ENCODE results near the gene LTK. TPM values are rescaled to one million over a fixed set of nuclear protein-coding genes. Genes with fewer than 3 reads are reported as not detected.

LTK gene
- total RNA-seq, 4 donors from 2014 or later = 13.8 to 39.0 (median 26.3) TPM; not detected in 1

DNA sequence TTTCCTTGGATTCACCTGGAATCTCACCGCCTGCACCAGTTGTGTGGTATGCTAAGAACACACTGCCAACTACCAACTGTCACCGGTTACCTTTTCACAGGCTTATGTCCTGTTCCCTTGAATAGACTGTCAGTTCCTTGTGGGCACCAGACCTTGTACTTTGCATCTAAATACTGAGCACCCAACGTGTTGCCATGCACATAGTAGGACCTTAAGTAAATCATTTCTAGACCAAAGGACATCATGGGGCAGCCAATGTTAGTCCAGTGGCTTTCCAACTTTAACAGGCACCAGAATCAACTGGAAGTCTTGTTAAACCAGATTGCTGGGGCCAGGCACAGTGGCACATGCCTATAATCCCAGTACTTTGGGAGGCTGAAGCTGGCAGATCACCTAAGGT, 31.6 kb upstream of the LTK start:
- DNase-seq = no peak
- peak overlapping the region in 1 of 4 donors; percentile 69 for H3K27ac ChIP-seq
- H3K4me3 ChIP-seq = no peak overlapping the region
- peaks cover 0 to 20% (median 5%) of the 10 kb centered on the region in 4 donors for H3K4me1 ChIP-seq
- no peaks in the 10 kb centered on the region for H3K36me3 ChIP-seq
- H3K9me3 ChIP-seq = no peaks in the 10 kb centered on the region
- TF ChIP-seq, protein P1, sequence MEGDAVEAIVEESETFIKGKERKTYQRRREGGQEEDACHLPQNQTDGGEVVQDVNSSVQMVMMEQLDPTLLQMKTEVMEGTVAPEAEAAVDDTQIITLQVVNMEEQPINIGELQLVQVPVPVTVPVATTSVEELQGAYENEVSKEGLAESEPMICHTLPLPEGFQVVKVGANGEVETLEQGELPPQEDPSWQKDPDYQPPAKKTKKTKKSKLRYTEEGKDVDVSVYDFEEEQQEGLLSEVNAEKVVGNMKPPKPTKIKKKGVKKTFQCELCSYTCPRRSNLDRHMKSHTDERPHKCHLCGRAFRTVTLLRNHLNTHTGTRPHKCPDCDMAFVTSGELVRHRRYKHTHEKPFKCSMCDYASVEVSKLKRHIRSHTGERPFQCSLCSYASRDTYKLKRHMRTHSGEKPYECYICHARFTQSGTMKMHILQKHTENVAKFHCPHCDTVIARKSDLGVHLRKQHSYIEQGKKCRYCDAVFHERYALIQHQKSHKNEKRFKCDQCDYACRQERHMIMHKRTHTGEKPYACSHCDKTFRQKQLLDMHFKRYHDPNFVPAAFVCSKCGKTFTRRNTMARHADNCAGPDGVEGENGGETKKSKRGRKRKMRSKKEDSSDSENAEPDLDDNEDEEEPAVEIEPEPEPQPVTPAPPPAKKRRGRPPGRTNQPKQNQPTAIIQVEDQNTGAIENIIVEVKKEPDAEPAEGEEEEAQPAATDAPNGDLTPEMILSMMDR (IDR thresholded peaks at IDR 0.05) = no peak
- no peak for TF ChIP-seq POLR2A (IDR thresholded peaks at IDR 0.05)
- H3K27me3 ChIP-seq = no peaks in the 10 kb centered on the region

DNA sequence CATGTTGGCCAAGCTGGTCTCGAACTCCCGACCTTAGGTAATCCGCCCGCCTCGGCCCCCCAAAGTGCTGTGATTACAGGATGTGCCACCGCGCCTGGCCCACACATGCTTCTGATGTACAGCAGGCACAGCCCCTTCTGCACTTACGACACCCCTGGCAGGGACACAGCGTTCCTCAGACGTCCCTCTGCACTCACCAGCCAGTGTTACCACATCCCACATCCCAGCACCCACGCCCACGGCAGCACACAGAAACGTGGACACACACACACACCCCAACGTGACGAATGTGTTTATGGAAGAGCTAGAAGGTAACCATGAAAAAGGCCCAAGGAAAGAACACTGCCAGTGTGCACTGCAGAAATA, 31.0 kb upstream of the LTK start:
- peaks cover 0 to 20% (median 5%) of the 10 kb centered on the region in 4 donors for H3K4me1 ChIP-seq
- TF ChIP-seq POLR2A (IDR thresholded peaks at IDR 0.05) = no peak
- peak overlapping the region; percentile 66 to 81 (median 76) for H3K4me3 ChIP-seq
- no peaks in the 10 kb centered on the region for H3K27me3 ChIP-seq
- H3K36me3 ChIP-seq = no peaks in the 10 kb centered on the region
- DNase-seq = peak in 2 of 3 donors; percentile 20 to 53
- peak overlapping the region; percentile 60 to 69 (median 62) for H3K27ac ChIP-seq
- no peaks in the 10 kb centered on the region for H3K9me3 ChIP-seq

DNA sequence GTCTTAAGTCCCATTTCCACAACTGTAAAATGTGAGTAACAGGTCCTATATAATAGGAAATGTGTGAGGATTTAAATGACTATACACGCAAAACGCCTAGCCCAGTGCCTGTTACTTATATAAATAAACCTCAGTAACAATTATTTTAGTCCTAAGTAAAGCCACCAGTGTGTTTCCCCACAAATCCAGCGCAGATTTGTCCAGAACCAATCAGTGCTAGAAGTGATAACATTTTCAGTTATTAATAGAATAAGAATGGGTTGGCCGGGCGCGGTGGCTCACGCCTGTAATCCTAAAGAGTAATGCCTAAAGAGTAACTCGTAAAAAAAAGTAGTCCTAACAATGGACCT, 29.9 kb upstream of the LTK start:
- TF ChIP-seq, protein P1 (IDR thresholded peaks at IDR 0.05) = no peak
- TF ChIP-seq POLR2A (IDR thresholded peaks at IDR 0.05) = no peak
- H3K4me3 ChIP-seq = peak overlapping the region; percentile 66 to 81 (median 76)
- no peaks in the 10 kb centered on the region for H3K9me3 ChIP-seq
- peaks cover 0 to 18% (median 5%) of the 10 kb centered on the region in 4 donors for H3K4me1 ChIP-seq
- H3K27me3 ChIP-seq = no peaks in the 10 kb centered on the region
- H3K36me3 ChIP-seq = no peaks in the 10 kb centered on the region
- peak overlapping the region; percentile 60 to 69 (median 62) for H3K27ac ChIP-seq
- DNase-seq = no peak

DNA sequence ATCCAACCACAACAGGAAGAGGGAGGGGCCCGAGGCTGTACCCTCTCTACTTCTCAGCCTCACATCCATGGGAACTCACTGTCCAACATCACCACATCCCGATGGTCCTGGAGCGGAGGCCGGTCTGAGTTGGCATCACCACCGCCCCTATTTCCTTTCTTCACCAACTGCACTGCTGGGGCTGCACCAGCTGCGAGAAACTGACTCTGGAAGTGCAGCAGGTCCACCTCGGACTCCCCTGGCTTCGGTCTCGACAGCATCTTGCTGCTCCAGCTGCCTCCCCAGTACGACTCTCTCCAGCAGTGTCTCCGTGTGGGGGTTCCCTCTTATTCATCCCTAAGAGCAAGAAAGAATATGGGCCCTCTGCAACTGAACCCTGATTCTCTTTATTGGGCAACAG, 23.2 kb upstream of the LTK start:
- no peaks in the 10 kb centered on the region for H3K27me3 ChIP-seq
- no peak overlapping the region for H3K4me3 ChIP-seq
- H3K4me1 ChIP-seq = no peaks in the 10 kb centered on the region
- DNase-seq = no peak
- TF ChIP-seq, protein P1 (IDR thresholded peaks at IDR 0.05) = no peak
- TF ChIP-seq POLR2A (IDR thresholded peaks at IDR 0.05) = no peak
- H3K9me3 ChIP-seq = no peaks in the 10 kb centered on the region
- peaks cover 0 to 43% (median 0%) of the 10 kb centered on the region in 3 donors for H3K36me3 ChIP-seq
- H3K27ac ChIP-seq = no peak overlapping the region

DNA sequence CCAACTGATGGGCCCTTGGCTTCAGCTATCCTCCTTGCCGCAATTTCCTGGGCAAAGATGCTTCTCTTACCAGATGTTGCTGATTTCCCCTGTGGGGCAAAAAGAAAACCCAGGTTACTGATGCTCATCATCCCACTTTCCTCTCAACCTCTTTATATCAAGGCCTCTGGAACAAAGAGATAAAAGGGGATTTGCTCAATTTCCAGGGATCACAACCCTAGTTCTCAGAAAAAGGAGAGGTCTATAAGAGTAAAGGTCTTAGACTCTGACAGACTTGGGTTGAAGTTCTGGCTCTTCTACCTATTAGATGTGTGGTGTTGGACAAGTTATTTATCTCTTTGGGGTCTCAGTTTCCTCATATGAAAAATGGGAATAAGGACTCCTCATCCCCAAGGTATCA, 21.9 kb upstream of the LTK start:
- no peak for TF ChIP-seq POLR2A (IDR thresholded peaks at IDR 0.05)
- TF ChIP-seq, protein P1 (IDR thresholded peaks at IDR 0.05) = no peak
- H3K4me1 ChIP-seq = no peaks in the 10 kb centered on the region
- no peak for DNase-seq
- peaks cover 0 to 54% (median 0%) of the 10 kb centered on the region in 3 donors for H3K36me3 ChIP-seq
- no peak overlapping the region for H3K4me3 ChIP-seq
- H3K27ac ChIP-seq = no peak overlapping the region
- H3K27me3 ChIP-seq = no peaks in the 10 kb centered on the region
- H3K9me3 ChIP-seq = no peaks in the 10 kb centered on the region

DNA sequence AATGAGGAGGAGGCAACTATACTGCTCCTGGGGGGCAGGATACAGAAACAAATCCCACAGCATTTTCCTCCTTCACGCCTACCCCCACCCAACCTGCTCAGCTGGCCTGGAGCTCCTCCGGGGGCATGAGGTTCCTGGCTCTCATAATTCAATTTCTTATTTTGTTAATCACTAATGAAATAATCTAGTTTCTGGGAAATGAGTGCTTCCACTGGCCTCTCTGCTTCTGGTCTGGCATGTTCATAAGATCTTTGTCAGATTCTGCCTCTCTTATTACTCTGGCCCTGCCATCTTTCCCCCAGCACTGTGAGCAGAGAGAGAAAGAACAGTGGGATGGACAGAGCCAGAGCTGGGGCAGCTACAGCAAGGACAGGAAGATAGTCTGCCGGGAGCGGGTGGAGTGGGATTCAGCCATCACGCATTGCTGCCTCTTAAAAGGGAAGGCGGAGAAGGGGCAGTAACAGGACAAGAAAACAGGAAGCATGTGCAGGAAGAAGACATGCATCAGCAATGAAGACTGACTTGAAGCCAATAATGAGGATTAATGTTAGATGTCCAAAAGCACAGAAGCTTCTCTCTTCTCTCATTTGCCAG, 16.8 kb upstream of the LTK start:
- Histone ChIP-seq H3K27ac (no peak overlapping the region), H3K4me3 (no peak overlapping the region), H3K4me1 (no peaks in the 10 kb centered on the region), H3K9me3 (no peaks in the 10 kb centered on the region), H3K36me3 (peaks cover 0 to 91% (median 0%) of the 10 kb centered on the region in 3 donors), H3K27me3 (no peaks in the 10 kb centered on the region)
- DNase-seq = no peak
- TF ChIP-seq POLR2A (IDR thresholded peaks at IDR 0.05) = no peak
- TF ChIP-seq, protein P1 (IDR thresholded peaks at IDR 0.05) = no peak
